ENCODE data around the gene KIF1C. TPM values are rescaled to one million over a fixed set of nuclear protein-coding genes. Genes with fewer than 3 reads are reported as not detected.

The KIF1C gene
- total RNA-seq, 4 donors from 2014 or later, result 22.9 to 140 (median 30.5) TPM

DNA sequence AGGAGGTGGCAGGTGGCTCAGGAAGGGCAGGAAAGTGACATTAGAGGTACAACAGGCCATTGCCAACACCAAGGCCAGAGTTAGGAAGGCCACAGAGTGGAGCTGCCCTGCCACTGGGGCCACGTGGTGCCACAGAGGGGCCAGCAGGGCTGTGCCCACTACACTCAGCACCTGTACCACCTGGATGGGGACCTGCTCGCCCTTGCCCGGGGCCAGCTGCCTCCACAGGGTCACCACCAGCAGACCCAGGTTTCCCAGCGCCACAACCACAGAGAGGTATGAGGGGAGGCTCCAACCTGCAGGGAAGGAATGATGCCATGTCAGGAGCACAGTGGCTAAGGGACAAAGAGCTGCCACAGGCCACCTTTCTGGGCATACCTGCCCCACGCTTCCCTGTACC, 36.3 kb downstream of the KIF1C start:
- H3K27me3 ChIP-seq, result no peaks in the 10 kb centered on the region
- H3K4me1 ChIP-seq, result no peaks in the 10 kb centered on the region
- intact Hi-C loops (cut with DNase I; ENCODE audit: low total_unique reads), result no loop called here
- no peak for DNase-seq
- H3K4me3 ChIP-seq, result no peak overlapping the region
- no peaks in the 10 kb centered on the region for H3K36me3 ChIP-seq
- TF ChIP-seq, protein P1, sequence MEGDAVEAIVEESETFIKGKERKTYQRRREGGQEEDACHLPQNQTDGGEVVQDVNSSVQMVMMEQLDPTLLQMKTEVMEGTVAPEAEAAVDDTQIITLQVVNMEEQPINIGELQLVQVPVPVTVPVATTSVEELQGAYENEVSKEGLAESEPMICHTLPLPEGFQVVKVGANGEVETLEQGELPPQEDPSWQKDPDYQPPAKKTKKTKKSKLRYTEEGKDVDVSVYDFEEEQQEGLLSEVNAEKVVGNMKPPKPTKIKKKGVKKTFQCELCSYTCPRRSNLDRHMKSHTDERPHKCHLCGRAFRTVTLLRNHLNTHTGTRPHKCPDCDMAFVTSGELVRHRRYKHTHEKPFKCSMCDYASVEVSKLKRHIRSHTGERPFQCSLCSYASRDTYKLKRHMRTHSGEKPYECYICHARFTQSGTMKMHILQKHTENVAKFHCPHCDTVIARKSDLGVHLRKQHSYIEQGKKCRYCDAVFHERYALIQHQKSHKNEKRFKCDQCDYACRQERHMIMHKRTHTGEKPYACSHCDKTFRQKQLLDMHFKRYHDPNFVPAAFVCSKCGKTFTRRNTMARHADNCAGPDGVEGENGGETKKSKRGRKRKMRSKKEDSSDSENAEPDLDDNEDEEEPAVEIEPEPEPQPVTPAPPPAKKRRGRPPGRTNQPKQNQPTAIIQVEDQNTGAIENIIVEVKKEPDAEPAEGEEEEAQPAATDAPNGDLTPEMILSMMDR (IDR thresholded peaks at IDR 0.05), result no peak
- no peak for TF ChIP-seq POLR2A (IDR thresholded peaks at IDR 0.05)
- H3K27ac ChIP-seq, result no peak overlapping the region
- H3K9me3 ChIP-seq, result no peaks in the 10 kb centered on the region

DNA sequence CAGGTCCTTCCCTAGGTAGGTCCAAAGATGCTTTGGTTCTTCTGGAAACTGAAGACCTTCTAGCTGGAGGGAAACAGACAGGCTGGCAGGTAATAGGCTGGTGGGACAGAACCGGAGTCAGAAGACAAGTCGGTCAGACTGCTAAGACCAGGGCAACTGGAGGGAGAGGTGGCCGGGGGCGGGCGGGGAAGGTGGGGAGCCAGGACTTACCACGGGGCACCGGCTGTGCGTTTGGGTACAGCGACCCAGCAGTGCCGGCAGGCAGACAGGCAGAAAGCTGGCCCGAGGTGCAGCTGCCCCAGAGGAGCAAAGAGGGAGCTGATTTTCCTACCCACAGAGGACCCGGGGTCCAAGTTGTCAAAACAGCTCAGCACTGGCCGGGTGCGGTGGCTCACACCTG, 36.9 kb downstream of the KIF1C start:
- no peak for DNase-seq
- H3K27ac ChIP-seq, result no peak overlapping the region
- no peak for TF ChIP-seq POLR2A (IDR thresholded peaks at IDR 0.05)
- TF ChIP-seq, protein P1 (IDR thresholded peaks at IDR 0.05), result no peak
- H3K36me3 ChIP-seq, result no peaks in the 10 kb centered on the region
- H3K27me3 ChIP-seq, result no peaks in the 10 kb centered on the region
- no peaks in the 10 kb centered on the region for H3K9me3 ChIP-seq
- H3K4me1 ChIP-seq, result no peaks in the 10 kb centered on the region
- intact Hi-C loops (cut with DNase I; ENCODE audit: low total_unique reads), result no loop called here
- H3K4me3 ChIP-seq, result no peak overlapping the region

DNA sequence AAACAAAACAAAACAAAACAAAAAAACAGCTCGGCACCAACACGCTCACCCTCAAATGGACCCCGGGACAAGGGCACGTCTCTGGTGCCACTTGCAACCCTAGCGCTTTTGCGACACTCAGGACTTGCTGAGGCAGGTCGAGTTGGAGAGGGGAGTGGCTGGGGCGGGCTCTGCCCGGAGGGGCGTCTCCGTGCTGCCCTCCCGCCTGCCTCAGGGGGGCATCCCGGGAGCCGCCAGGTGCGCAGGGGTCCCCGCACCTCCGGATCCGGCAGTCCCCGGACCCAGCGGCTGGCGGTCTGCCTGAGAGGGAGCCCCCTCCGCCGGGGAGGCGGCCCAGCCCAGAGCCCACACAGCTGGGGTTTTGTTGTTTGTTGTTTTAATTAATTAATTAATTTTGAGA, 37.6 kb downstream of the KIF1C start, which contains the start of gene SLC52A1:
Gene SLC52A1 (minus strand): TSS at position 112 of the 400 bp plus-strand sequence. CDS start 820 bp downstream, outside the sequence.
- TF ChIP-seq, protein P1 (IDR thresholded peaks at IDR 0.05), result no peak
- no peak for TF ChIP-seq POLR2A (IDR thresholded peaks at IDR 0.05)
- no peak within 1 kb of the TSS for H3K27ac ChIP-seq
- intact Hi-C loops (cut with DNase I; ENCODE audit: low total_unique reads), result no loop called here
- H3K36me3 ChIP-seq, result no peaks in the 10 kb centered on the region
- H3K4me3 ChIP-seq, result no peak within 1 kb of the TSS
- H3K9me3 ChIP-seq, result no peaks in the 10 kb centered on the region
- no peak for DNase-seq
- no peaks in the 10 kb centered on the region for H3K27me3 ChIP-seq
- H3K4me1 ChIP-seq, result no peaks in the 10 kb centered on the region

DNA sequence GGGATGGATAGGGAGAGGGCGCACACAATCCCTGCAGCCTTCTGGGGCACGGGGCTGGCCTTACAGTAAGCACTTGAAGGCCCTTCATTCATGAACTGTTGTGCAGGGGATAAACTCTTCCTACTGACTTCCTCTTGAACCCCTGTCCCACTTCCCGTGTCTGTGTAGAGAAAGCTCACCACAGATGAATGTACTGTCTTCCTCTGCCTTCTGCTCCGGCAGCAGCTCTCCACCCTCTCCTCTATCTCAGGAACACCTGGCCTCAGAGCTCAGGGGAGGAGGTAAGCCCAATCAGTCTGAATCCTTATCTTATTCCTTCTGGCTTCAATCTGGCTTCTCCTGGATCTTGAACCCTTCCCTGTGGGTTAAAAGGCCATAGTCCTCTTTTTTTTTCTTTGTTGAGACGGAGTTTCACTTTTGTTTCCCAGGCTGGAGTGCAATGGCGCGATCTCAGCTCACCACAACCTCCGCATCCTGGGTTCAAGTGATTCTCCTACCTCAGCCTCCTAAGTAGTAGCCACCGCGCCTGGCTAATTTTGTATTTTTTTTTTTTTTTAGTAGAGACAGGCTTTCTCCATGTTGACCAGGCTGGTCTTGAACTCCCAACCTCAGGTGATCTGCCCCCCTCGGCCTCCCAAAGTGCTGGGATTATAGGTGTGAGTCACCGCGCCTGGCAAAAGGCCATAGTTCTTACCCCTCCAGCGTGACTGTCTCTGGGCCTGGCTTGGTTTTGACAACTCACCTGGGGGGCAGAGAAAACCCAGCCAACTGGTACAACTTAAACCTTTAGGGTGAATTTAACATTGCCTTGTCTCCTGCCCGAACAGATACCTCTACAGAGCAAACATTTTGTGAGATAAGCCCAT, 44.6 kb downstream of the KIF1C start:
- intact Hi-C loops (cut with DNase I; ENCODE audit: low total_unique reads), result no loop called here
- Histone ChIP-seq H3K36me3 (no peaks in the 10 kb centered on the region), H3K27ac (no peak overlapping the region), H3K27me3 (no peaks in the 10 kb centered on the region), H3K4me3 (no peak overlapping the region), H3K4me1 (no peaks in the 10 kb centered on the region), H3K9me3 (no peaks in the 10 kb centered on the region)
- TF ChIP-seq, protein P1 (IDR thresholded peaks at IDR 0.05), result no peak
- no peak for DNase-seq

DNA sequence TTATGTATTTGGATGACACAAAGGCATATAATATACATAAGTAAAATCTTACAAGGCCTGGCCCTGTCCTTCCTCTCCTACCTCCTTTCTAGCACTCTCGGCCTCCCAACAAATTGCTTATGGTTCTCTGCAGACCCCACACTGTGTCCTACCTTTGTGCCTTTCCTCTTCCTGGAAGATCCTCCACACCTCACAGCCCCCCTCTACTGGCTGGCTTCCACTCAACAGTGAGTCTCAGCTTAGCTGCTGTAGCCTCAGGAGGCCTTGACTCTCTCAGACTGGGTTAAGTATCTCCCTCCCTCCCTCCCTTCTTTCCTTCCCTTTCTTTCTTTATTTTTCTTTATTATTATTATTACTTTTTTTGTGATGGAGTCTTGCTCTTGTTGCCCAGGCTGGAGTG, 45.8 kb downstream of the KIF1C start:
- DNase-seq, result no peak
- Histone ChIP-seq H3K27me3 (no peaks in the 10 kb centered on the region), H3K4me3 (no peak overlapping the region), H3K36me3 (no peaks in the 10 kb centered on the region), H3K4me1 (no peaks in the 10 kb centered on the region), H3K27ac (no peak overlapping the region), H3K9me3 (no peaks in the 10 kb centered on the region)
- TF ChIP-seq, protein P1 (IDR thresholded peaks at IDR 0.05), result no peak
- TF ChIP-seq POLR2A (IDR thresholded peaks at IDR 0.05), result no peak
- intact Hi-C loops (cut with DNase I; ENCODE audit: low total_unique reads), result no loop called here
